ENCODE results near the gene SRL.
"Not testable (repeated sequence)": the region's sequence is repeated elsewhere in the genome, so short reads cannot be mapped to it uniquely, and the experiment has no call there.

SRL gene

DNA sequence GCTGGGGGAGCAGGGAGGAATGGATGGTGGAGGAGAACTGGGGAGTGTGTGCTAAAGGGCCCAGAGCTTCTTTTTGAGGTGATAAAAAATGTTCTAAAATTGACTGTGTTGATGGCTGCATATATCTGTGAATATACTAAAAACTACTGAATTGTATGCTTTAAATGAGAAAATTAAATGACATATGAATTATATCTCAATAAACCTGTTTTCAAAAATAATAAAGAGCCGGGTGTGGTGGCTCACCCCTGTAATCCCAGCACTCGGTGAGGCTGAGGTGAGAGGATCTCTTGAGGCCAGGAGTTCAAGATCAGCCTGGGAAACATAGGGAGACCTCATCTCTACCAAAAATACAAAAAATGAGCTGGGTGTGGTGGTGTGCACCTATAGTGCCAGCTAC, 16.8 kb downstream of the SRL start:
- DNase-seq: no peak

DNA sequence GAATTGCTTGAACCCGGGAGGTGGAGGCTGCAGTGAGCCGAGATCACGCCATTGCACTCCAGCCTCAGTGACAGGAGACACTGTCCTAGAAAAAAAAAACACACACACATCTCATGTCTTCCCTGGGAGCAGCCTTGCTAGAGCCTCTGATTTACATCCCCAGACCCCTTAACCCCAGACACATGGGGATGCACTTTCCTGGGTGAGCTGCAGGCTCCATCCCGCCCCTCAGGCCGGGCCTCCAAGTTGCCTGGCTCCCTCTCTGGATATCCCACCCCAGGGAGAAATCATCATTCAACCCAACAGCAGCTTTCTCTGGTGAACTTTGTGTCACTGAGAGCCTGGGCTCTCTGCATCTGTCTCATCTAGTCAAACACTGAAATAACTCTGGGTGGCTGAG, 21.5 kb downstream of the SRL start:
- DNase-seq: no peak

DNA sequence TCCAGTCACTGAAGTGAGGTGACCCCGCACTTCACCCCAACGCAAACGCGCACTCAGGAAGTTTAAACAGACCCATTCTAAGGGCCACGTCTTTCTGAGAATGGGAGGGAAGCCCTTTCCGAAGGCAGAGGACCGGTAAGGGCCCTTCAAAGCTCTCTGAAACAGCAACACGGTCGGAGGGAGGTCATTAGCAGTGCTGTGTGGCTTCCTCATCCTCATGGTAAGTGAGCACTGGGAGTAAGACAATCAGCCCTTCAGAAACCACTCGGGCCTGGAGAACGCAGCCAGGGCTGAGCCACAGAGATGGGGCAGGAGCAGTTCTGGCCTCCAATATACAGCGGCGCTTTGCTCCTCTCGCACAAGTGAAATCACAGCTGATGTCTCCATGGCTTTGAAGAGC, 23.7 kb downstream of the SRL start:
- no peak for DNase-seq

DNA sequence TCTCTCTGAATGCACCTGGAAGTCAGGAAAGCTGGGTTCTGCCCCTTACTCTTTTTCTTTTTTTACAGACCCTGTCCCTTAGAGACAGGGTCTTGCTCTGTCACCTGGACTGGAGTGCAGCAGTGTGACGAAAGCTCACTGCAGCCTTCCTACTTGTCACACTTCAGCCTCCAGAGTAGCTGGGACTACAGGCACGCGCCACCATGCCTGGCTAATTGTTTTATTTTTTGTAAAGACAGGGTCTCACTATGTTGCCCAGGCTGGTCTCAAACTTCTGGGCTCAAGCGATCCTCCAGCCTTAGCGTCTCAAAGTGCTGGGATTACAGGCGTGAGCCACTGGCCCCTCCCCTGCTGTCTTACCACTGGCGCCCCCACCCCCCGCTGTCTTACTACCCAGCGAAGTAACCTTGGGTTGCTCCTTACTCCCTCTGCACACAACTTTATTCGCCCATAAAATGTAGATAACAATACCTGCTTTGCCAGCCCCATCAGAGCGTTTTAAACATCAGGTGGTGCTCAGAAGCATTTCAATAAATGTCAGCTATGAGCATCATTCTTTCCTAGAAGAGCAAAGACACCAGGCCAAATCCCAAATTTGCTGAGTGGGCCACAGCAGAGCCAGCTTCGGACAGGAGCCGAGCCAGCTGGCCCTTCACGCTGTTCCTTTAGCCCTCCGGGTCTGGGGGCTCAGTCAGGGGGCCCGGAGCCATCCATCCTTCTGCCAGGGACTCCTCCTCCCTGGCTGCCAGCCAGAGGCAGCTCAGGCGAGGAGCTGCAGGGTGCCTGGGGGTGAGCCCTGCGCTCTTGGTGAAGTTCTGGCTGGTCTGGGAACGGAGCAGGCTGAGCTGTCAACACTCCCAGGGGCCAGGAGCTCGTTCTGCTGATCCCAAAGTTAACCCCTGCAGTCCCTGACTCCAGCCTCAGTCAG, 24.4 kb downstream of the SRL start:
- DNase-seq: no peak

GRCh38 chr16:4216596-4216995, 25.3 kb downstream of the SRL start:
- DNase-seq: no peak

DNA sequence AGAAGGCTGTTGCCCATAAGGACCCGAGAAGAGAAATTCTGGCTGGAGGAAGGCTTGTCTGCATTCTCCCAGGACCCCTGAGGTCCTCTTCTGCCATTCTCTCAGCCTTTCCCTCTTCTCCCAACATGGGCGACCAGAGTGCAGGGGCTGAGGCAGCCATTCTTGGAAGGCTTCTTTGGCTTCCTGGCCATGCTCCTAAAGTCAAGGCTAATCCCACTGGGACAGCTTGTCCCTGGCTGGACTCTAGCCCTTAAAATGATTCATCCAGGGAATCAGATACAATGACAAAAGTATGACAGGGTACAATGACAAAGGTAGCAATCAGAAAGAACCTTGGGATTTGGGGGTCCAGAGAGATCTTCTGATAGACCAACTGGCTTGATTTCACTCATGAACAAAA, 26.8 kb downstream of the SRL start:
- DNase-seq: no peak

- no peak for DNase-seq
Measured at GRCh38 chr16:4214215-4214621, 27.7 kb downstream of the SRL start.

DNA sequence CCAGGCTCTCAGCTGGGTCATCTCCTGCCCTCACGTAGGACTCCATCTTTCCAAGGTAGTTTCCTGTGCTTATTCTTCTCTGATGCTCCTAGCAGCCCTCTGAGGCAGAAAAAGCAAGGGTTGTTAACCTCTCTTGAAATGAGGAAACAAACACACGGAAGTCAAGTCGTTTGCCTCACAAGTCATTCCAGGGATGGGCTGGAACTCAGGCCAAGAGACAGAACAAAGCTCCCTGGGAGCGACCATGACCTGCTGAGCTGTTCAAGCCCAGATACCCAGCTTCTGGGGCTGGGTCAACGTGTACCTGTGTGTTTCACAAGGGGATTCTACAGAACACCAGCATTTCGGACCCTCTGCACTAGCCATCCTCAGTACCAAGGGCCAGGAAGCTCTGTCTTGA, 28.1 kb downstream of the SRL start:
- no peak for DNase-seq

GRCh38 chr16:4212934-4213296, 29.0 kb downstream of the SRL start:
- DNase-seq: no peak

DNA sequence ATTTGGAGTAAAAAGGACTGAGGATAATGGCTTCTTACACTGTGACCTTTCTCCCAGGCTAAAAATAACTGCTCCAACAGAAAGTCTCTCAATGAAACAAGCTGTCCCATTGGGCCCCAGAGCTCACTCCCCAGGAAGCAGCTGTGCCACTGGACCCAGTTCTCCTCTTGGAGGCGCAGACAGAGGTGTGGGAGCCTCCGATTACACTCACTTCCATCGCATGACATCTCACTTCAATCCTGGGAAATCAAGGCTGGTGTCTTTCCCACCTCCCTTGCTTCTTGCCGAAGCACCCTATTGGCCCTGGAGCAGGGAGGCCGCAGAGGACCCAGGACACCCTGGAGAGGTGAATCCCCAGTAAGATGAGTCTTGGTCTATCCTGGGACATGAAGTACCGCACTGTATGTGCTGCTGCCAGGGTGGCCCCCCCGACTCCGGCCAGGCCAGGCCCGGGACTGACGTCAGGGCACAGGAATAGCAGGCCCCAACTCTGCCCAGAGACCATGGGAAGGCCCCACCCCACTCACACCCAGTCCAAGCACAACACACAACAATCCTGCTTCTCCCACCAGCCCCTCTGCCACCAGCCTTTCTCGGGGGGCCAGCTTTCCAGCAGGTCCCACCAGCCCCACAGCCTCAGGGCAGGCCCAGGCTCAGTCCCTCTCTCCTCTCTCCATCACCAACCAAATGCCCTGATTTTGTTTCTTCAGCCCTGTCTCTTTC, 29.5 kb downstream of the SRL start:
- no peak for DNase-seq

GRCh38 chr16:4211445-4212210, 30.3 kb downstream of the SRL start:
- not testable (repeated sequence) for DNase-seq

GRCh38 chr16:4209666-4210065, 32.2 kb downstream of the SRL start:
- no peak for DNase-seq

DNA sequence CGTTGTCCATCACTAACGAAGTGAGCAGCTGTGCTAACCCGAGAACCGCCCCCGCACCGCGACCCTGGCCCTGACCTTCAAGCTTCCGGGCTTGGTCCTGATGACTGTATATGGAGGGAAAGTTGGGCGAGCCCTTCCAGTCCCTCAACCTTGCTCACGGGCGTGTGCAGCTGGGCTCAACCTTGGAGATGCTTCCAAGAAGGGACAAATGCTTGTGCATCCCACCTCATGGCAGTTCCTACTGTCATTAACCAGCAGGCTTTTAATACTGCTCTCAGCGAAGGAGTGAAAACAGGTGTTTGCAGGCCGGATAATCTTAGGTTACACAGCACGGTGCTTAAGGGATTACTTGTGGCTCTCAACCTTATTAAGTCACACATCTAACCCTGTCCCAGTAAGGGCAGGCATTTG, 33.5 kb downstream of the SRL start:
- no peak for DNase-seq

GRCh38 chr16:4207683-4208340, 34.1 kb downstream of the SRL start:
- DNase-seq: no peak

GRCh38 chr16:4207229-4207628, 34.7 kb downstream of the SRL start:
- no peak for DNase-seq

GRCh38 chr16:4206680-4207079, 35.2 kb downstream of the SRL start:
- DNase-seq: peak; percentile 7

DNA sequence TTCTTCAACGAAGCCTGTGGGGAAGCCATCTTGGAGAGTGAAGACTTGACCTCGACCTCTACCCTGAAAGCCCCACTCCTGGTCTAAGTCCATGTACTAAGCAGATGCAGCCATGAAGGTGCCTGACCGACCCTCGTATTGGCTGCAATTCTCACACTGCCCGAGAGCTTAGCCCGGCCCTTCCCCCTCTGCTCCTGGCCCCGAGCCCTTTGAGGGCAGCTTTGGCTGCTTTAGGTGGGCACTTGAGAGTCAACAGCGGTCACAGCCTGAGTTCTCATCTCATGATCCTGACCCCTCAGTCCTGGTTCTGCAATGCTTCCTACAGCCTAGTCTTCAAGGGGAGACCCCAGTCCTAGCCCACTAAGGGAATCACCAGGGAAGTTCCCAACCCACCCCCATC, 35.9 kb downstream of the SRL start:
- no peak for DNase-seq

DNA sequence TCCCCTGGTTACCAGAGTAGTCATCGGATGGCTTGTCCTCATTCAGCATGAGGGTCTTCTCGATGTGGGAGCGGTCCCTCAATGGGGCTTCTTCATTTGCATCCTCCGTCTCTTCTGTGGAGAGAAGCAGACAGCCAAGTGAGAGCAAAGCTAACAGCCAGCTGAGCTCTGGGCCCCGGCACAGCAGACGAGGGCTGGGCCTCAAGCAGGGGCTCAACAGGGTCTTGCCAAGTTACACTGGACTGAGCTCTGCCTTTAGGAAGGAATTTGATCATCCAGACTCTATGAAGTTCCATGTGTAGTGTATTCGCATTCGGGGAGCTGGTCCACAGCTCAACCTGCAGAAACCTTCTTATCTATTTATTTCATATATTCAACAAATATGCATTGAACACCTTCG, 37.4 kb downstream of the SRL start:
- no peak for DNase-seq

- no peak for DNase-seq
Measured at GRCh38 chr16:4203748-4204147, 38.1 kb downstream of the SRL start.

- DNase-seq: no peak
Measured at GRCh38 chr16:4202615-4203345, 39.1 kb downstream of the SRL start.

DNA sequence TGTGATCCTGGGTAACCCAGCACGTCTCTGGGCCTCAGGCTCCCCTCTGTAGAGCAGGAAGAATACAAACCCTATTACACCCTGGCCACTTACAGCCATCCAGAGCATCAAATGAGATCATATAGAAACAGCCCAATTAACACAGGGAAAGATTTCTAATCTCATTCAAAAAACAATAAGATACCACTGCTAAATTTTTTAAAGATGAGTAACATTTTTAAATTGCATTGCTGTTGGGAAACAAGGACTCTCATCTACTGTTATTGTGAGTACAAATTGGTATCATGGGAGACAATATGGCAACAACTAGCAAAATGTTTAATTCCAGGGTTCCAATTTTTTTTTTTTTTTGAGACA, 41.1 kb downstream of the SRL start:
- DNase-seq: no peak

GRCh38 chr16:4200000-4200780, 41.7 kb downstream of the SRL start:
- DNase-seq: peak; percentile 43
